HepG2 (cell line): ENCODE data around the gene MTURN. TPM values are rescaled to one million over a fixed set of nuclear protein-coding genes. Genes with fewer than 3 reads are reported as not detected.
A peak's percentile ranks its signal among the peaks of the same experiment; 100 is the strongest.

ENCODE experiments used
- ASH2L ChIP-seq: fragments of 300-600, 200-600 bp; sonication (generic); IDR thresholded peaks from 2 replicates; pipeline ENCODE4 v1.7.0; 2017; ENCODE audit warnings: low read depth, mild to moderate bottlenecking, moderate library complexity, mixed read lengths, low read length; ENCODE audit not compliant: insufficient read length
- FOSL2 ChIP-seq: sonication (generic); formaldehyde crosslinking; IDR thresholded peaks from 2 replicates; pipeline ENCODE4 v1.4.0; 2020; ENCODE audit warnings: missing genetic modification reagents
- HMGXB3 ChIP-seq: sonication (generic); formaldehyde crosslinking; IDR thresholded peaks from 2 replicates; pipeline ENCODE4 v1.4.0; 2020; ENCODE audit warnings: missing genetic modification reagents, borderline replicate concordance
- HNF4A ChIP-seq: sonication (generic); formaldehyde crosslinking; IDR thresholded peaks from 2 replicates; pipeline ENCODE4 v1.4.0; 2020; ENCODE audit warnings: missing genetic modification reagents
- HNRNPLL ChIP-seq: fragments of 200-400 bp; formaldehyde crosslinking; IDR thresholded peaks from 2 replicates; pipeline ENCODE4 v1.6.1; 2017; ENCODE audit warnings: mild to moderate bottlenecking, low read depth, low read length; ENCODE audit not compliant: poor library complexity, severe bottlenecking
- MTA1 ChIP-seq: sonication (generic); formaldehyde crosslinking; IDR thresholded peaks from 2 replicates; pipeline ENCODE4 v1.4.0; 2020; ENCODE audit warnings: missing genetic modification reagents, mild to moderate bottlenecking, borderline replicate concordance
- MYNN ChIP-seq: sonication (generic); formaldehyde crosslinking; IDR thresholded peaks from 2 replicates; pipeline ENCODE4 v1.4.0; 2020; ENCODE audit warnings: mild to moderate bottlenecking, low read depth, missing genetic modification reagents
- NCOA2 ChIP-seq: sonication (generic); formaldehyde crosslinking; IDR thresholded peaks from 2 replicates; pipeline ENCODE4 v1.8.0; 2022; ENCODE audit warnings: inconsistent platforms
- NRL ChIP-seq: sonication (generic); formaldehyde crosslinking; IDR thresholded peaks from 2 replicates; pipeline ENCODE4 v1.5.0; 2020; ENCODE audit warnings: missing genetic modification reagents, mild to moderate bottlenecking, moderate library complexity, borderline replicate concordance
- SALL1 ChIP-seq: sonication (generic); formaldehyde crosslinking; IDR thresholded peaks from 2 replicates; pipeline ENCODE4 v1.8.0; 2022; ENCODE audit warnings: mild to moderate bottlenecking, missing genetic modification reagents
- SMAD1 ChIP-seq: sonication (generic); formaldehyde crosslinking; IDR thresholded peaks from 2 replicates; pipeline ENCODE4 v1.4.0; 2020; ENCODE audit warnings: missing genetic modification reagents, low read depth, mild to moderate bottlenecking, borderline replicate concordance
- SOX13 ChIP-seq, 3 experiments: fragments of 450-650 bp in 1 of 3; sonication (generic) in 1 of 3; formaldehyde crosslinking in 1 of 3; IDR thresholded peaks in 2 of 3; conservative IDR thresholded peaks in 1 of 3; 2 replicates each; pipeline versions ENCODE4 v1.5.0 to v1.6.1; 2016 to 2020; ENCODE audit warnings: antibody characterized with exemption in 1 of 3, mild to moderate bottlenecking in 1 of 3, missing compliant biosample characterization in 1 of 3, missing genetic modification reagents in 1 of 3, moderate library complexity in 1 of 3
- TBX2 ChIP-seq: sonication (generic); formaldehyde crosslinking; IDR thresholded peaks from 2 replicates; pipeline ENCODE4 v1.5.0; 2020; ENCODE audit warnings: missing genetic modification reagents, mild to moderate bottlenecking, borderline replicate concordance
- THYN1 ChIP-seq: sonication (generic); formaldehyde crosslinking; IDR thresholded peaks from 2 replicates; pipeline ENCODE4 v1.8.1; 2023; ENCODE audit warnings: low read depth, mild to moderate bottlenecking, moderate library complexity, missing genetic modification reagents, borderline replicate concordance
- ZFP82 ChIP-seq: sonication (generic); formaldehyde crosslinking; IDR thresholded peaks from 2 replicates; pipeline ENCODE4 v1.5.1; 2020; ENCODE audit warnings: mild to moderate bottlenecking, missing genetic modification reagents, borderline replicate concordance
- ZKSCAN8 ChIP-seq: IDR thresholded peaks from 2 replicates; pipeline ENCODE4 v1.6.1; 2016; ENCODE audit warnings: borderline replicate concordance, missing genetic modification reagents, missing compliant biosample characterization
- ZNF224 ChIP-seq: sonication (generic); formaldehyde crosslinking; IDR thresholded peaks from 2 replicates; pipeline ENCODE4 v1.5.0; 2020; ENCODE audit warnings: mild to moderate bottlenecking, missing genetic modification reagents
- ZNF609 ChIP-seq: sonication (generic); formaldehyde crosslinking; IDR thresholded peaks from 2 replicates; pipeline ENCODE4 v1.4.0; 2020; ENCODE audit warnings: mild to moderate bottlenecking, missing genetic modification reagents, borderline replicate concordance
- ZNF678 ChIP-seq: sonication (generic); formaldehyde crosslinking; IDR thresholded peaks from 2 replicates; pipeline ENCODE4 v1.4.0; 2020; ENCODE audit warnings: mild to moderate bottlenecking, missing genetic modification reagents
- ZNF7 ChIP-seq: IDR thresholded peaks from 2 replicates; pipeline ENCODE4 v1.6.1; 2016; ENCODE audit warnings: missing biosample characterization, missing genetic modification reagents
- ZSCAN30 ChIP-seq: sonication (generic); formaldehyde crosslinking; IDR thresholded peaks from 2 replicates; pipeline ENCODE4 v1.5.0; 2020; ENCODE audit warnings: mild to moderate bottlenecking, missing genetic modification reagents
- polyA plus RNA-seq, 8 experiments: library from polyadenylated mRNA; depleted of rRNA in 3 of 8; stranded (reverse) in 7 of 8; unstranded in 1 of 8; fragments of >200 nt; fragmentation: Illumina TruSeq in 4 of 8; extraction: Trizol in 4 of 8; gene quantifications; 2 replicates each; pipeline versions ENCODE4 v1.2.1 to v1.2.3, GENCODE V29; 2011 to 2016; ENCODE audit warnings: low read depth in 4 of 8, missing spikeins in 1 of 8, mixed read lengths in 1 of 8; ENCODE audit not compliant: insufficient read depth in 1 of 8
- total RNA-seq, 5 experiments: library from RNA; depleted of rRNA; stranded (reverse); fragments of >200 nt; fragmentation: Illumina TruSeq; extraction: Trizol; gene quantifications; 2 replicates each; pipeline ENCODE4 v1.2.3, GENCODE V29; 2016; ENCODE audit warnings: low read depth in 1 of 5

MTURN gene
- total and polyA plus RNA-seq, 2 of the 13 experiments (the other 11 are each of a cell fraction or from before 2014, with no cell fraction given), result 5.7 to 7.2 TPM

DNA sequence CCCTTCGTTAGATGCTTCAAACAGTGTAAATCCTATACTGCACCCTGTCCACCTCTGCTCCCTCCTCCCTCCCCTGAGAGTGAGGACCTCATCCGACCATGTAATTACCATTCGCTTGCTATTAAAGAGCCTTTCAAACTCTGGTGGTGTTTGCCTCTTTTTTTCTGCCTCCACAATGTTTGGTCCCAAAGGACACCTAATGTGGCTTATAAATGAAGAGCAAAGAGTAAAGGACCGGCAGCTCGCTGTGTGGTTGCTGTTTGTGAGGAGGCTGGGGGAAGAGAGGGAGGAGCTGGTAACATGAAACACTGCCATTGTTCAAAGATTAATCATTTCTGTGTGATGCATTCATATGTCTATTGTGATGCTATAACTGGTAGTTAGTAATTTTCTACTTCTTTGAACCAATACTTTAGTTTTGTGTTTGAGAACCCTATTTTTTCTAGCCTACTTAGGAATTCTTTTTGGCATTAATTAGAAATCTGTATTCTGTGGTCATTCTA lies 27.9 kb downstream of the MTURN start (continued):
- TF ChIP-seq HMGXB3 (CRISPR knock-in tag), result no peak
- TF ChIP-seq NCOA2, result no peak
- no peak for TF ChIP-seq THYN1 (CRISPR knock-in tag)
- no peak; the same call in 1 of the 2 replicates for TF ChIP-seq TBX2 (CRISPR knock-in tag)
- peak; percentile 32; the same call in 1 of the 2 replicates for TF ChIP-seq HNF4A (CRISPR knock-in tag)
- TF ChIP-seq ZFP82 (CRISPR knock-in tag), result no peak
- no peak for TF ChIP-seq SMAD1 (CRISPR knock-in tag)
- TF ChIP-seq ZNF609 (CRISPR knock-in tag), result no peak
- no peak for TF ChIP-seq FOSL2 (CRISPR knock-in tag)
- TF ChIP-seq ZNF224 (CRISPR knock-in tag), result no peak
- no peak for TF ChIP-seq ZSCAN30 (CRISPR knock-in tag)
- no peak for TF ChIP-seq SOX13 (IDR thresholded peaks at IDR 0.05)
- peak in 1 of 2 experiments; percentile 80; a peak in 2 of 4 replicates for TF ChIP-seq SOX13 (CRISPR knock-in tag; conservative IDR thresholded peaks at IDR 0.05 in 1 of 2, IDR thresholded peaks at IDR 0.05 in 1 of 2)
- TF ChIP-seq ZKSCAN8 (CRISPR knock-in tag), result 0 out of 2 replicates have a peak, but pooled peaks have one; percentile 29
- peak; percentile 39; the same call in 1 of the 2 replicates for TF ChIP-seq SALL1
- no peak for TF ChIP-seq MYNN
- peak; percentile 29 for TF ChIP-seq ASH2L
- TF ChIP-seq HNRNPLL, result no peak
- no peak for TF ChIP-seq ZNF7 (CRISPR knock-in tag)
- TF ChIP-seq NRL (CRISPR knock-in tag), result no peak
- TF ChIP-seq MTA1 (CRISPR knock-in tag), result no peak
- TF ChIP-seq ZNF678, result no peak
